A549 (cell line): ENCODE measurements around the gene NMNAT2. TPM values are rescaled to one million over a fixed set of nuclear protein-coding genes. Genes with fewer than 3 reads are reported as not detected.
A peak's percentile ranks its signal among the peaks of the same experiment; 100 is the strongest.

Experiments
- ATAC-seq, 2 experiments: fragments of 200-7000 bp in 1 of 2; fragments of >200 bp in 1 of 2; cut with Nextera tagmentation in 1 of 2; cut with Tn5 transposase in 1 of 2; 3 replicates each; pipeline versions ENCODE4 v1.8.0 to v1.9.1; 2018 to 2020; ENCODE audit warnings: mild to moderate bottlenecking in 1 of 2, moderate library complexity in 1 of 2
- CTCF ChIA-PET: fragments of 300-600 bp; sonication (Branson Sonifier 250); formaldehyde crosslinking; extraction: SDS; loops from one replicate; lab custom pipeline; 2021; ENCODE audit warnings: antibody characterized with exemption, inconsistent platforms; lab: Yijun Ruan, JAX
- POLR2A ChIA-PET: fragments of 350-600 bp; formaldehyde crosslinking; extraction: SDS; loops from one replicate; lab custom pipeline; 2021; ENCODE audit warnings: antibody characterized with exemption, inconsistent platforms; lab: Yijun Ruan, JAX
- DNase-seq, 2 experiments: peaks; one replicate each; pipeline versions ENCODE4 v3.0.0 to v3.0.0-alpha.2; 2011 to 2016; ENCODE audit warnings: low read depth in 1 of 2, low spot score in 1 of 2
- FAIRE-seq: peaks from 2 replicates; lab custom pipeline; 2011; peaks lifted over from hg19 to GRCh38; lab: Jason Lieb, UNC
- H3K27ac ChIP-seq, 2 experiments: fragments of >200 bp; sonication (Bioruptor Twin); formaldehyde crosslinking; 3 replicates each; pipeline ENCODE4 v1.5.1; 2016 to 2017
- H3K4me1 ChIP-seq: fragments of >200 bp; sonication (Bioruptor Twin); formaldehyde crosslinking; 3 replicates; pipeline ENCODE4 v1.6.1; 2016
- H3K4me2 ChIP-seq: fragments of >200 bp; sonication (Bioruptor Twin); formaldehyde crosslinking; 3 replicates; pipeline ENCODE4 v1.6.1; 2016
- H3K4me3 ChIP-seq: fragments of >200 bp; sonication (Bioruptor Twin); formaldehyde crosslinking; 3 replicates; pipeline ENCODE4 v1.5.1; 2016
- H3K9me3 ChIP-seq: fragments of >200 bp; sonication (Bioruptor Twin); formaldehyde crosslinking; 3 replicates; pipeline ENCODE4 v1.6.1; 2016
- CBX2 ChIP-seq: fragments of 200-600 bp; sonication (generic); IDR thresholded peaks from 2 replicates; pipeline ENCODE4 v1.6.1; 2016; ENCODE audit warnings: low read depth, mild to moderate bottlenecking, borderline replicate concordance
- ELK1 ChIP-seq: fragments of 150-350 bp; IDR thresholded peaks from 2 replicates; pipeline ENCODE4 v1.6.1; 2014; ENCODE audit warnings: low read depth, mild to moderate bottlenecking, low read length
- ESRRA ChIP-seq: fragments of 150-350 bp; IDR thresholded peaks from 2 replicates; pipeline ENCODE4 v1.6.1; 2014; ENCODE audit warnings: mild to moderate bottlenecking, low read length, borderline replicate concordance
- HOXA7 ChIP-seq: fragments of 250-450 bp; sonication (Bioruptor Pico); IDR thresholded peaks from 2 replicates; pipeline ENCODE4 v1.5.0; 2020; ENCODE audit warnings: mild to moderate bottlenecking, moderate library complexity
- HOXB5 ChIP-seq: fragments of 250-450 bp; sonication (Bioruptor Pico); IDR thresholded peaks from 2 replicates; pipeline ENCODE4 v1.5.0; 2020; ENCODE audit warnings: mild to moderate bottlenecking, moderate library complexity
- MAFK ChIP-seq: fragments of 450-650 bp; IDR thresholded peaks from 2 replicates; pipeline ENCODE4 v1.6.1; 2014; ENCODE audit not compliant: partially characterized antibody
- NR3C1 ChIP-seq: fragments of >200 bp; sonication (Bioruptor Twin); formaldehyde crosslinking; IDR thresholded peaks from 3 replicates; pipeline ENCODE4 v1.6.1; 2017
- RAD21 ChIP-seq, 2 experiments: fragments of >200 bp in 1 of 2; sonication (Bioruptor Twin) in 1 of 2; formaldehyde crosslinking in 1 of 2; IDR thresholded peaks in 1 of 2; conservative IDR thresholded peaks in 1 of 2; 2 replicates in 1 of 2; 3 replicates in 1 of 2; pipeline ENCODE4 v1.6.1; 2012 to 2018; ENCODE audit warnings: inconsistent platforms in 1 of 2
- RCOR1 ChIP-seq: fragments of 150-350 bp; IDR thresholded peaks from 2 replicates; pipeline ENCODE4 v1.6.1; 2014; ENCODE audit warnings: antibody characterized with exemption, low read length, low read depth
- WGBS: methylation state at CpG from one replicate; pipeline ENCODE4 v1.1.6; 2017; ENCODE audit errors: missing lambda C conversion rate; 5-methylcytosine and 5-hydroxymethylcytosine counted together
- polyA plus RNA-seq, 4 experiments: library from polyadenylated mRNA; depleted of rRNA in 3 of 4; stranded (reverse); fragments of >200 nt; fragmentation: RNase III in 1 of 4; extraction: RNeasy Plus Mini Kit Qiagen cat#74134 plus additional on column Dnase treatment in 1 of 4; gene quantifications; 2 replicates in 3 of 4; 3 replicates in 1 of 4; pipeline ENCODE4 v1.2.3, GENCODE V29; 2011 to 2017
- TF ChIP-seq, protein P1 (sequence below): fragments of >200 bp; sonication (Bioruptor Twin); formaldehyde crosslinking; IDR thresholded peaks from 2 replicates; pipeline ENCODE4 v1.6.1; 2016
- TF ChIP-seq, protein P2 (sequence below): IDR thresholded peaks from 2 replicates; pipeline ENCODE4 v1.6.1; 2012; ENCODE audit warnings: low read depth, borderline replicate concordance
- TF ChIP-seq, protein P3 (sequence below): fragments of 200-600 bp; sonication (generic); IDR thresholded peaks from 2 replicates; pipeline ENCODE4 v1.6.1; 2016; ENCODE audit warnings: antibody characterized with exemption, mild to moderate bottlenecking, moderate library complexity

Gene NMNAT2
- polyA plus RNA-seq, 2 of the 4 experiments (the other 2 are of a cell fraction) = 0.16 to 0.63 TPM

GRCh38 chr1:183215076-183215720 is 203.0 kb downstream of the NMNAT2 start:
- WGBS = 89% methylated on average over 13 of the region's 13 CpGs
- TF ChIP-seq ELK1 (no peak), CBX2 (no peak), HOXB5 (CRISPR knock-in tag) (no peak), NR3C1 (no peak), ESRRA (no peak), HOXA7 (no peak), RCOR1 (no peak)
- TF ChIP-seq, protein P1, sequence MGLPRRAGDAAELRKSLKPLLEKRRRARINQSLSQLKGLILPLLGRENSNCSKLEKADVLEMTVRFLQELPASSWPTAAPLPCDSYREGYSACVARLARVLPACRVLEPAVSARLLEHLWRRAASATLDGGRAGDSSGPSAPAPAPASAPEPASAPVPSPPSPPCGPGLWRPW = no peak
- TF ChIP-seq, protein P2, sequence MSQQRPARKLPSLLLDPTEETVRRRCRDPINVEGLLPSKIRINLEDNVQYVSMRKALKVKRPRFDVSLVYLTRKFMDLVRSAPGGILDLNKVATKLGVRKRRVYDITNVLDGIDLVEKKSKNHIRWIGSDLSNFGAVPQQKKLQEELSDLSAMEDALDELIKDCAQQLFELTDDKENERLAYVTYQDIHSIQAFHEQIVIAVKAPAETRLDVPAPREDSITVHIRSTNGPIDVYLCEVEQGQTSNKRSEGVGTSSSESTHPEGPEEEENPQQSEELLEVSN = no peak
- H3K27ac ChIP-seq = no peak overlapping the region
- ChIA-PET POLR2A (no interaction called here), CTCF (interaction anchor here (1.0 to 1.7 kb wide), 2 partner anchors 20 to 191 kb away, joined by 3 read pairs; no protein-coding TSS in a partner anchor)
- no peak for DNase-seq
- H3K4me2 ChIP-seq = no peak overlapping the region
- peaks cover 5% of the 10 kb centered on the region; the same call in 2 of the 3 replicates for H3K4me1 ChIP-seq
- no peak for ATAC-seq
- H3K9me3 ChIP-seq = no peaks in the 10 kb centered on the region
- no peak for FAIRE-seq
- no peak overlapping the region for H3K4me3 ChIP-seq

- FAIRE-seq (no peak), ATAC-seq (0 out of 6 replicates have a peak, but pooled peaks of 1 of the 2 experiments have one; percentile 32)
- POLR2A ChIA-PET = no interaction called here
- no peak overlapping the region for H3K4me3 ChIP-seq
- WGBS = 70% methylated on average over 5 of the region's 5 CpGs
- no peaks in the 10 kb centered on the region for H3K9me3 ChIP-seq
- H3K4me2 ChIP-seq = no peak overlapping the region
- H3K4me1 ChIP-seq = peaks cover 13% of the 10 kb centered on the region
- H3K27ac ChIP-seq = peak overlapping the region in 1 of 2 experiments; percentile 16; a peak in 1 of 6 replicates
- TF ChIP-seq, protein P3, sequence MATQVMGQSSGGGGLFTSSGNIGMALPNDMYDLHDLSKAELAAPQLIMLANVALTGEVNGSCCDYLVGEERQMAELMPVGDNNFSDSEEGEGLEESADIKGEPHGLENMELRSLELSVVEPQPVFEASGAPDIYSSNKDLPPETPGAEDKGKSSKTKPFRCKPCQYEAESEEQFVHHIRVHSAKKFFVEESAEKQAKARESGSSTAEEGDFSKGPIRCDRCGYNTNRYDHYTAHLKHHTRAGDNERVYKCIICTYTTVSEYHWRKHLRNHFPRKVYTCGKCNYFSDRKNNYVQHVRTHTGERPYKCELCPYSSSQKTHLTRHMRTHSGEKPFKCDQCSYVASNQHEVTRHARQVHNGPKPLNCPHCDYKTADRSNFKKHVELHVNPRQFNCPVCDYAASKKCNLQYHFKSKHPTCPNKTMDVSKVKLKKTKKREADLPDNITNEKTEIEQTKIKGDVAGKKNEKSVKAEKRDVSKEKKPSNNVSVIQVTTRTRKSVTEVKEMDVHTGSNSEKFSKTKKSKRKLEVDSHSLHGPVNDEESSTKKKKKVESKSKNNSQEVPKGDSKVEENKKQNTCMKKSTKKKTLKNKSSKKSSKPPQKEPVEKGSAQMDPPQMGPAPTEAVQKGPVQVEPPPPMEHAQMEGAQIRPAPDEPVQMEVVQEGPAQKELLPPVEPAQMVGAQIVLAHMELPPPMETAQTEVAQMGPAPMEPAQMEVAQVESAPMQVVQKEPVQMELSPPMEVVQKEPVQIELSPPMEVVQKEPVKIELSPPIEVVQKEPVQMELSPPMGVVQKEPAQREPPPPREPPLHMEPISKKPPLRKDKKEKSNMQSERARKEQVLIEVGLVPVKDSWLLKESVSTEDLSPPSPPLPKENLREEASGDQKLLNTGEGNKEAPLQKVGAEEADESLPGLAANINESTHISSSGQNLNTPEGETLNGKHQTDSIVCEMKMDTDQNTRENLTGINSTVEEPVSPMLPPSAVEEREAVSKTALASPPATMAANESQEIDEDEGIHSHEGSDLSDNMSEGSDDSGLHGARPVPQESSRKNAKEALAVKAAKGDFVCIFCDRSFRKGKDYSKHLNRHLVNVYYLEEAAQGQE = no peak
- TF ChIP-seq MAFK = no peak
- TF ChIP-seq, all 56 proteins: peak for 0
- CTCF ChIA-PET = interaction anchor here (1.2 to 1.7 kb wide), 4 partner anchors 10 to 21 kb away, joined by 3 to 8 read pairs (median 4); no protein-coding TSS in a partner anchor
- DNase-seq = no peak
These were observed 203.9 kb downstream of the NMNAT2 start for GRCh38 chr1:183214021-183214970.

DNA sequence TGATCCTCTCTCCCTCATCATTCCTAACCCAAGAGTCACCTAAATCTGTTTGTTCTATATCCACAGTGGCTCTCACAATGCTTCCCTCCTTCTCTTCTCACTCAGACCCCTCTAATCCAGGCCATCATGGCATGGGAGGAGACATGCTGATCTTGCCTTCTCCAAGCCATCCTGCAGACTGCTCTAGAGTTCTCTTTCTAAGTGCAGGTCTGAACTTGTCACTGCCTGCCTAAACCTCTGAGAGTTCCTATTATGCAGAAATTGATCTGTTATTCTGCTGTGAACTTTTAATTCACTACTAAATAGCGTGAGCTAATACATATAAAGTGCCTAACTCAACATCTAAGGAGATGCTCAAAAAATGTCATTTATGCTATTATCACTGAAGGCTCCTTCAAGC is 205.3 kb downstream of the NMNAT2 start:
- ATAC-seq = no peak
- ChIA-PET POLR2A (no interaction called here), CTCF (interaction anchor here (1.4 kb wide), 1 partner anchor 22 kb away, joined by 3 read pairs; no protein-coding TSS in a partner anchor)
- Histone ChIP-seq H3K27ac (no peak overlapping the region), H3K4me1 (peaks cover 17% of the 10 kb centered on the region), H3K9me3 (no peaks in the 10 kb centered on the region), H3K4me3 (no peak overlapping the region), H3K4me2 (no peak overlapping the region)
- DNase-seq = no peak
- no peak for TF ChIP-seq RAD21 (conservative IDR thresholded peaks at IDR 0.05 in 1 of 2, IDR thresholded peaks at IDR 0.05 in 1 of 2)
- 87% methylated on average over 1 of the region's 1 CpG for WGBS
- FAIRE-seq = no peak
